HL-60 (cell line): ENCODE data around the gene PARL.

Experiments
- DNase-seq, 2 experiments: peaks; one replicate each; pipeline ENCODE4 v3.0.0-alpha.2; 2010 to 2020; ENCODE audit warnings: low read depth in 1 of 2, low spot score in 1 of 2
- H3K27ac ChIP-seq: fragments of 250-450 bp; sonication (Bioruptor Pico); replicated peaks from 2 replicates; pipeline ENCODE4 v1.5.1; 2020; ENCODE audit warnings: mild to moderate bottlenecking, moderate library complexity
- H3K27me3 ChIP-seq: fragments of 250-450 bp; sonication (Bioruptor Pico); 2 replicates; pipeline ENCODE4 v1.5.1; 2021; ENCODE audit warnings: mild to moderate bottlenecking, moderate library complexity; ENCODE audit not compliant: insufficient read depth, poor library complexity, severe bottlenecking
- H3K4me3 ChIP-seq: replicated peaks from 2 replicates; pipeline ENCODE4 v1.5.1; 2011; ENCODE audit warnings: mild to moderate bottlenecking, control low read depth, low read length; ENCODE audit not compliant: insufficient read depth
- GABPA ChIP-seq: IDR thresholded peaks from 2 replicates; pipeline ENCODE4 v1.6.1; 2012; ENCODE audit warnings: low read depth
- POLR2AphosphoS5 ChIP-seq: IDR thresholded peaks from 2 replicates; pipeline ENCODE4 v1.6.1; 2012; ENCODE audit warnings: low read depth
- SPI1 ChIP-seq: IDR thresholded peaks from 2 replicates; pipeline ENCODE4 v1.6.1; 2012; ENCODE audit warnings: low read depth, mild to moderate bottlenecking, borderline replicate concordance
- TF ChIP-seq, protein P1 (sequence below): IDR thresholded peaks from 2 replicates; pipeline ENCODE4 v1.6.1; 2012; ENCODE audit warnings: low read depth; ENCODE audit not compliant: insufficient replicate concordance
- TF ChIP-seq, protein P2 (sequence below): IDR thresholded peaks from one replicate; pipeline ENCODE4 v1.5.1; 2011; ENCODE audit warnings: low read length, control low read depth, inconsistent platforms; ENCODE audit not compliant: insufficient read depth

Gene PARL

DNA sequence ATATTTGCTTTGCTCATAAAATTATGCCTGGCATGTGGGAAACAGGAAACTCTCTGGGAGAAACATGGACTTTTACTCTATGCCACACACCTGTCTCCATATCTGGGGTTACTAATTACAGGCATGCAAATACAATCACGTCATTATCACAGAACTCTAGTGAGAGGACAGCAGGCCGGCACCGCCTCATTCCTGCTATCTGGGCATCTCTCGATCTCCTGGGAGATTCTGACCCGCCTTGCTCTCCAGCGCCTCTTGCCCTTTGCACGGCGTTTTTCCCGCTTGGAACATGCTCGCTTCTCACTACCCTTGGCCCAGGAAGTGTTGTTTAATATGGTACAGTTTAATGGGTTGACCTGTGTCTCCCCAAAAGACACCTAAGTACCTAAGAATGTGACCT, 45.4 kb upstream of the PARL start:
- Histone ChIP-seq H3K27me3 (no peaks in the 10 kb centered on the region), H3K27ac (no peak overlapping the region), H3K4me3 (no peak overlapping the region)
- no peak for TF ChIP-seq SPI1
- no peak for TF ChIP-seq GABPA
- TF ChIP-seq, protein P1, sequence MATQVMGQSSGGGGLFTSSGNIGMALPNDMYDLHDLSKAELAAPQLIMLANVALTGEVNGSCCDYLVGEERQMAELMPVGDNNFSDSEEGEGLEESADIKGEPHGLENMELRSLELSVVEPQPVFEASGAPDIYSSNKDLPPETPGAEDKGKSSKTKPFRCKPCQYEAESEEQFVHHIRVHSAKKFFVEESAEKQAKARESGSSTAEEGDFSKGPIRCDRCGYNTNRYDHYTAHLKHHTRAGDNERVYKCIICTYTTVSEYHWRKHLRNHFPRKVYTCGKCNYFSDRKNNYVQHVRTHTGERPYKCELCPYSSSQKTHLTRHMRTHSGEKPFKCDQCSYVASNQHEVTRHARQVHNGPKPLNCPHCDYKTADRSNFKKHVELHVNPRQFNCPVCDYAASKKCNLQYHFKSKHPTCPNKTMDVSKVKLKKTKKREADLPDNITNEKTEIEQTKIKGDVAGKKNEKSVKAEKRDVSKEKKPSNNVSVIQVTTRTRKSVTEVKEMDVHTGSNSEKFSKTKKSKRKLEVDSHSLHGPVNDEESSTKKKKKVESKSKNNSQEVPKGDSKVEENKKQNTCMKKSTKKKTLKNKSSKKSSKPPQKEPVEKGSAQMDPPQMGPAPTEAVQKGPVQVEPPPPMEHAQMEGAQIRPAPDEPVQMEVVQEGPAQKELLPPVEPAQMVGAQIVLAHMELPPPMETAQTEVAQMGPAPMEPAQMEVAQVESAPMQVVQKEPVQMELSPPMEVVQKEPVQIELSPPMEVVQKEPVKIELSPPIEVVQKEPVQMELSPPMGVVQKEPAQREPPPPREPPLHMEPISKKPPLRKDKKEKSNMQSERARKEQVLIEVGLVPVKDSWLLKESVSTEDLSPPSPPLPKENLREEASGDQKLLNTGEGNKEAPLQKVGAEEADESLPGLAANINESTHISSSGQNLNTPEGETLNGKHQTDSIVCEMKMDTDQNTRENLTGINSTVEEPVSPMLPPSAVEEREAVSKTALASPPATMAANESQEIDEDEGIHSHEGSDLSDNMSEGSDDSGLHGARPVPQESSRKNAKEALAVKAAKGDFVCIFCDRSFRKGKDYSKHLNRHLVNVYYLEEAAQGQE = no peak
- TF ChIP-seq POLR2AphosphoS5 = no peak
- TF ChIP-seq, protein P2, sequence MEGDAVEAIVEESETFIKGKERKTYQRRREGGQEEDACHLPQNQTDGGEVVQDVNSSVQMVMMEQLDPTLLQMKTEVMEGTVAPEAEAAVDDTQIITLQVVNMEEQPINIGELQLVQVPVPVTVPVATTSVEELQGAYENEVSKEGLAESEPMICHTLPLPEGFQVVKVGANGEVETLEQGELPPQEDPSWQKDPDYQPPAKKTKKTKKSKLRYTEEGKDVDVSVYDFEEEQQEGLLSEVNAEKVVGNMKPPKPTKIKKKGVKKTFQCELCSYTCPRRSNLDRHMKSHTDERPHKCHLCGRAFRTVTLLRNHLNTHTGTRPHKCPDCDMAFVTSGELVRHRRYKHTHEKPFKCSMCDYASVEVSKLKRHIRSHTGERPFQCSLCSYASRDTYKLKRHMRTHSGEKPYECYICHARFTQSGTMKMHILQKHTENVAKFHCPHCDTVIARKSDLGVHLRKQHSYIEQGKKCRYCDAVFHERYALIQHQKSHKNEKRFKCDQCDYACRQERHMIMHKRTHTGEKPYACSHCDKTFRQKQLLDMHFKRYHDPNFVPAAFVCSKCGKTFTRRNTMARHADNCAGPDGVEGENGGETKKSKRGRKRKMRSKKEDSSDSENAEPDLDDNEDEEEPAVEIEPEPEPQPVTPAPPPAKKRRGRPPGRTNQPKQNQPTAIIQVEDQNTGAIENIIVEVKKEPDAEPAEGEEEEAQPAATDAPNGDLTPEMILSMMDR = no peak
- DNase-seq = no peak

DNA sequence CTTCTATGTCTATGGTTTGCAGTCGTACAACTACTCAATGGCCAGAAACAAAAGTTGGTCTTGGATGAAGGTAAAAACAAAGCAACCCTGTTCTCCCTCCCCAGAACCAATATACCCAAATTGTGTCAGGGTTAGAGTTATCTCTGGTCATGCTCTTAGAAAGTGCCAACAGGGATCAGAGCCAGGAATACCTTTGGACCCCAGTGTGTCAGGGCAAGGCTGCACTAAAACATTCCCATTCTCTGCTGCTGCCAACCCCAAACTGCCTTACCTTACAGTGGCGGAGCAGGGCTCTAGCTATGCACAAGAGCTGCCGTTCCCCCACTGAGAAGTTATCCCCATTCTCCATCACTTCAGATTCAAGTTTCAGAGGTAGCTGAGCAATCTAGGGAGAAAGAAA, 42.4 kb upstream of the PARL start:
- no peak overlapping the region for H3K27ac ChIP-seq
- TF ChIP-seq, protein P1 = no peak
- TF ChIP-seq SPI1 (no peak), GABPA (no peak), POLR2AphosphoS5 (no peak)
- TF ChIP-seq, protein P2 = no peak
- DNase-seq = no peak
- H3K4me3 ChIP-seq = no peak overlapping the region
- no peaks in the 10 kb centered on the region for H3K27me3 ChIP-seq

DNA sequence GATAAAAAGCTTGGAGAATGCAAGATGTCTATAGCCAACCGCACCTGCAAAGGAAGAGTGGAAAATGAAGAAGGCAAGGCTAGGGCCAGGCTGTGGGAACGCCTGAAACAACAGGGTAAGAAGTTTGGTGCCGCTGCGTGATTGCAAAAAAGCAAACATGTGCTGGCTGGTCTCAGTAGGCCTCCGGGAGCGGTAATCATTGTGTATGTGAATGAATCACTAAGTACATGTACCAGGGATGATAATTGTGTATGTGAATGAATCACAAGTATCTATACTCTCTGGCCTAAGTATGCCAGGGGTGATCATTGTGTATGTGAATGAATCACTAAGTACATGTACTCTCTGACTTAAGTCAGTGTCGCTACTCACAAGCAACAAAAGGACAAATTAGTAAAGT, 40.3 kb upstream of the PARL start:
- no peaks in the 10 kb centered on the region for H3K27me3 ChIP-seq
- TF ChIP-seq SPI1 = no peak
- TF ChIP-seq, protein P1 = no peak
- no peak overlapping the region for H3K4me3 ChIP-seq
- no peak for DNase-seq
- H3K27ac ChIP-seq = no peak overlapping the region

DNA sequence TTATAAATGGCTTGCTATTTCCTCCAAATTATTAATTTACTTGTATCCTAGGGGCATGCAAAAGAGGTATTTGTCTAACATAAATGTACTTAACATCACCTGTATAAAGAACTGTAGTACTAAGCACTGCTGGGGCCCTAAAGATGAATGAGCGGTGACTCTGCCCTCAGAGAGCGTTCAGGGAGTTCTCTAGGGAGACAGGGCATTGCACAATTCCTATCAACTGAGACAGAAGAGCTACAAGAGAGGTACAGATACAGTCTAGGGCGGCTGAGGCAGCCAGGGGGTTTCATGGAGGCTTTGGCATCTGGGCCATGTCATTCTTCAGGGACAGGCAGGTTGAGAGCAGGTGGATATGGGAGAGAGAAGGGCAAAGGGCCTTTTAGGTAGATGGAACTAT, 39.9 kb upstream of the PARL start:
- Histone ChIP-seq H3K4me3 (no peak overlapping the region), H3K27ac (no peak overlapping the region), H3K27me3 (no peaks in the 10 kb centered on the region)
- no peak for DNase-seq
- TF ChIP-seq, protein P1 = no peak
- TF ChIP-seq SPI1 = no peak
- no peak for TF ChIP-seq POLR2AphosphoS5
- no peak for TF ChIP-seq GABPA
- TF ChIP-seq, protein P2 = no peak
